Trophoblast cell (in vitro differentiated cells and primary cell): ENCODE results near the gene SYDE2.
A peak's percentile ranks its signal among the peaks of the same experiment; 100 is the strongest.
"Not testable (repeated sequence)": the region's sequence is repeated elsewhere in the genome, so short reads cannot be mapped to it uniquely, and the experiment has no call there.

Experiments used
- DNase-seq, 2 donors: peaks; one replicate each; pipeline ENCODE4 v3.0.0-alpha.2; 2016
- H2AFZ ChIP-seq: 2 replicates; pipeline ENCODE4 v1.6.1; 2013; ENCODE audit warnings: low read length, moderate library complexity, mild to moderate bottlenecking; ENCODE audit not compliant: insufficient read depth, poor library complexity
- H2AK5ac ChIP-seq: 2 replicates; pipeline ENCODE4 v1.6.1; 2013; ENCODE audit warnings: mild to moderate bottlenecking, low read length
- H2BK120ac ChIP-seq: 2 replicates; pipeline ENCODE4 v1.6.1; 2013; ENCODE audit warnings: low read length, mild to moderate bottlenecking, moderate library complexity; ENCODE audit not compliant: insufficient read depth, poor library complexity
- H2BK12ac ChIP-seq: 2 replicates; pipeline ENCODE4 v1.6.1; 2013; ENCODE audit warnings: mild to moderate bottlenecking, low read length, moderate library complexity
- H2BK5ac ChIP-seq: 2 replicates; pipeline ENCODE4 v1.6.1; 2013; ENCODE audit warnings: low read length, low read depth, moderate library complexity, mild to moderate bottlenecking; ENCODE audit not compliant: poor library complexity
- H3K14ac ChIP-seq: 2 replicates; pipeline ENCODE4 v1.6.1; 2013; ENCODE audit warnings: mild to moderate bottlenecking, low read length
- H3K18ac ChIP-seq: 2 replicates; pipeline ENCODE4 v1.6.1; 2013; ENCODE audit warnings: mild to moderate bottlenecking, low read length
- H3K23ac ChIP-seq: 2 replicates; pipeline ENCODE4 v1.6.1; 2013; ENCODE audit warnings: low read length
- H3K27ac ChIP-seq: 2 replicates; pipeline ENCODE4 v1.5.1; 2013; ENCODE audit warnings: low read depth, mild to moderate bottlenecking, inconsistent platforms, low read length, moderate library complexity
- H3K27me3 ChIP-seq: 2 replicates; pipeline ENCODE4 v1.6.1; 2013; ENCODE audit warnings: inconsistent platforms, mild to moderate bottlenecking, low read length, moderate library complexity; ENCODE audit not compliant: insufficient read depth
- H3K36me3 ChIP-seq, 2 experiments: 1 replicate in 1 of 2; 2 replicates in 1 of 2; pipeline ENCODE4 v1.6.1; 2013; ENCODE audit warnings: low read length in 2 of 2, mild to moderate bottlenecking in 2 of 2, moderate library complexity in 1 of 2; ENCODE audit not compliant: insufficient read depth in 2 of 2, control insufficient read depth in 1 of 2
- H3K4ac ChIP-seq: 2 replicates; pipeline ENCODE4 v1.6.1; 2013; ENCODE audit warnings: low read depth, mild to moderate bottlenecking, low read length, moderate library complexity
- H3K4me1 ChIP-seq, 2 experiments: 1 replicate in 1 of 2; 2 replicates in 1 of 2; pipeline ENCODE4 v1.6.1; 2013; ENCODE audit warnings: low read length in 2 of 2, mild to moderate bottlenecking in 2 of 2, moderate library complexity in 1 of 2; ENCODE audit not compliant: insufficient read depth in 2 of 2, control insufficient read depth in 1 of 2
- H3K4me2 ChIP-seq: 2 replicates; pipeline ENCODE4 v1.6.1; 2013; ENCODE audit warnings: inconsistent platforms, mild to moderate bottlenecking, low read length, moderate library complexity
- H3K4me3 ChIP-seq: 2 replicates; pipeline ENCODE4 v1.5.1; 2013; ENCODE audit warnings: mild to moderate bottlenecking, low read depth, low read length, inconsistent platforms
- H3K79me1 ChIP-seq: one replicate; pipeline ENCODE4 v1.6.1; 2013; ENCODE audit warnings: low read length
- H3K79me2 ChIP-seq: 2 replicates; pipeline ENCODE4 v1.6.1; 2013; ENCODE audit warnings: low read length, mild to moderate bottlenecking; ENCODE audit not compliant: control insufficient read depth, insufficient read depth, poor library complexity
- H3K9ac ChIP-seq: 2 replicates; pipeline ENCODE4 v1.6.1; 2013; ENCODE audit warnings: mild to moderate bottlenecking, low read length
- H3K9me3 ChIP-seq: 2 replicates; pipeline ENCODE4 v1.6.1; 2013; ENCODE audit warnings: low read depth, mild to moderate bottlenecking, control low read depth, inconsistent platforms, low read length; ENCODE audit not compliant: insufficient read depth
- H4K12ac ChIP-seq: 2 replicates; pipeline ENCODE4 v1.6.1; 2013; ENCODE audit warnings: low read depth, mild to moderate bottlenecking, low read length, moderate library complexity
- H4K8ac ChIP-seq: 2 replicates; pipeline ENCODE4 v1.6.1; 2013; ENCODE audit warnings: low read depth, mild to moderate bottlenecking, low read length, moderate library complexity
- H4K91ac ChIP-seq: one replicate; pipeline ENCODE4 v1.6.1; 2013; ENCODE audit warnings: low read depth, mild to moderate bottlenecking, low read length, moderate library complexity
- WGBS: extraction: QIAGEN DNeasy Blood & Tissue Kit; methylation state at CpG from one replicate; pipeline ENCODE4 v1.1.7; 2013; ENCODE audit warnings: missing lambda C conversion rate; ENCODE audit not compliant: insufficient read length, insufficient coverage; ENCODE audit errors: extremely low coverage; 5-methylcytosine and 5-hydroxymethylcytosine counted together

The SYDE2 gene

GRCh38 chr1:85188530-85188929 lies 12.3 kb downstream of the SYDE2 start:
- Histone ChIP-seq H3K36me3 (peaks cover 7 to 8% of the 10 kb centered on the region in 2 experiments), H4K8ac (no peak overlapping the region), H4K91ac (no peak overlapping the region), H2BK12ac (no peak overlapping the region), H3K18ac (no peak overlapping the region), H3K23ac (no peak overlapping the region), H2BK5ac (no peak overlapping the region), H3K4me1 (no peaks in the 10 kb centered on the region), H3K27ac (no peak overlapping the region), H3K4ac (peak overlapping the region; percentile 75), H3K27me3 (no peaks in the 10 kb centered on the region), H2BK120ac (no peak overlapping the region), H3K9ac (no peak overlapping the region), H4K12ac (no peak overlapping the region), H3K4me3 (no peak overlapping the region), H3K4me2 (no peak overlapping the region), H3K79me1 (no peaks in the 10 kb centered on the region), H3K9me3 (no peaks in the 10 kb centered on the region), H2AFZ (no peak overlapping the region), H3K79me2 (peaks cover under 1% of the 10 kb centered on the region), H3K14ac (no peak overlapping the region), H2AK5ac (no peak overlapping the region)
- DNase-seq: peak in 1 of 2 donors; percentile 48
- WGBS: no CpG with 5 or more reads among the region's 5 CpGs

GRCh38 chr1:85187021-85187420 lies 13.8 kb downstream of the SYDE2 start:
- not testable (repeated sequence) for H3K27ac ChIP-seq, H3K4me1 ChIP-seq, H4K12ac ChIP-seq, H3K23ac ChIP-seq, H3K14ac ChIP-seq, H3K4ac ChIP-seq, H3K9ac ChIP-seq, H3K18ac ChIP-seq, H3K9me3 ChIP-seq, H2AFZ ChIP-seq, H3K36me3 ChIP-seq, H2BK5ac ChIP-seq, H3K4me3 ChIP-seq, H2BK120ac ChIP-seq, H2AK5ac ChIP-seq, H3K4me2 ChIP-seq, H3K79me1 ChIP-seq, H3K79me2 ChIP-seq, H2BK12ac ChIP-seq, H3K27me3 ChIP-seq, H4K91ac ChIP-seq, H4K8ac ChIP-seq, DNase-seq
- no CpG with 5 or more reads among the region's 3 CpGs for WGBS

- Histone ChIP-seq H2BK12ac (no peak overlapping the region), H3K18ac (no peak overlapping the region), H3K79me1 (no peaks in the 10 kb centered on the region), H3K27me3 (no peaks in the 10 kb centered on the region), H2AFZ (no peak overlapping the region), H3K14ac (no peak overlapping the region), H3K4me1 (no peaks in the 10 kb centered on the region), H2AK5ac (no peak overlapping the region), H4K91ac (no peak overlapping the region), H3K9me3 (no peaks in the 10 kb centered on the region), H3K4me2 (no peak overlapping the region), H3K4me3 (no peak overlapping the region), H3K79me2 (no peaks in the 10 kb centered on the region), H3K9ac (no peak overlapping the region), H3K36me3 (peaks cover 2 to 4% of the 10 kb centered on the region in 2 experiments), H3K23ac (no peak overlapping the region), H2BK120ac (no peak overlapping the region), H4K8ac (no peak overlapping the region), H2BK5ac (no peak overlapping the region), H3K4ac (no peak overlapping the region), H3K27ac (no peak overlapping the region), H4K12ac (no peak overlapping the region)
- no CpG with 5 or more reads among the region's 1 CpG for WGBS
- DNase-seq: no peak
These were observed 16.6 kb downstream of the SYDE2 start for GRCh38 chr1:85184245-85184644.

GRCh38 chr1:85182700-85183099 lies 18.1 kb downstream of the SYDE2 start:
- H3K4me2 ChIP-seq: no peak overlapping the region
- no peak overlapping the region for H2BK5ac ChIP-seq
- no peak overlapping the region for H3K27ac ChIP-seq
- no peak overlapping the region for H4K8ac ChIP-seq
- no peak overlapping the region for H2AFZ ChIP-seq
- no CpG with 5 or more reads among the region's 6 CpGs for WGBS
- no peak overlapping the region for H2BK120ac ChIP-seq
- no peak overlapping the region for H3K18ac ChIP-seq
- H3K4me3 ChIP-seq: no peak overlapping the region
- H4K12ac ChIP-seq: no peak overlapping the region
- H3K27me3 ChIP-seq: no peaks in the 10 kb centered on the region
- H2BK12ac ChIP-seq: no peak overlapping the region
- H3K79me2 ChIP-seq: no peaks in the 10 kb centered on the region
- no peak overlapping the region for H3K4ac ChIP-seq
- peaks cover 2% of the 10 kb centered on the region in 2 experiments for H3K36me3 ChIP-seq
- no peak overlapping the region for H4K91ac ChIP-seq
- no peaks in the 10 kb centered on the region for H3K9me3 ChIP-seq
- H2AK5ac ChIP-seq: no peak overlapping the region
- no peak for DNase-seq
- no peak overlapping the region for H3K9ac ChIP-seq
- no peaks in the 10 kb centered on the region for H3K79me1 ChIP-seq
- no peak overlapping the region for H3K14ac ChIP-seq
- no peak overlapping the region for H3K23ac ChIP-seq
- H3K4me1 ChIP-seq: no peaks in the 10 kb centered on the region
